ENCODE measurements around the gene ZSWIM8.
"Not testable (repeated sequence)": the region's sequence is repeated elsewhere in the genome, so short reads cannot be mapped to it uniquely, and the experiment has no call there.

ZSWIM8 gene

DNA sequence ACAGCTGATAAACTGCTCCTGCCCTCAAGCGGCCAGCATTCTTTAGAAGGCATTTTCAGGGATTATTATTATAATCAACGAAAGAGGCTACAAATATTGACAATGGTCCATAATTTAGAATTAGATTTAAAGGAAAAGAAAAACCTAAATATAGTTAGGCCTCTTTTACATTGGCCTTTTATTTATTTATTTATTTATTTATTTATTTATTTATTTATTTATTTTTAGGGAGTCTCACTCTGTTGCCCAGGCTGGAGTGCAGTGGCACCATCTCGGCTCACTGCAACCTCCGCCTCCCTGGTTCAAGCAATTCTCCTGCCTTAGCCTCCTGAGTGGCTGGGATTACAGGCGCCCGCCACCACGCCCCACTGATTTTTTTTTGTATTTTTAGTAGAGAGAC is 43.7 kb downstream of the ZSWIM8 start:
- H3K9me3 ChIP-seq (ENCODE audit: control insufficient read depth, insufficient read depth, low read depth, low read length); H3K27ac ChIP-seq (ENCODE audit: extremely low read depth, low read depth, low read length); H3K4me3 ChIP-seq (ENCODE audit: low read depth, low read length); H3K4me1 ChIP-seq (ENCODE audit: control insufficient read depth, insufficient read depth, low read length); POLR2A ChIA-PET: not testable (repeated sequence)
- CTCF ChIA-PET: interaction anchor here (1.0 kb wide), 1 partner anchor 9 kb away, joined by 3 read pairs; no protein-coding TSS in a partner anchor
- H3K36me3 ChIP-seq (ENCODE audit: control insufficient read depth in 2 of 2, insufficient read depth in 1 of 2, low read length in 2 of 2): peaks cover 0 to 24% of the 10 kb centered on the region in 2 experiments; a peak in 2 of 3 replicates
- TF ChIP-seq ZNF558 (tag by site-specific recombination; IDR thresholded peaks at IDR 0.05) (peak; percentile 87), ZNF433 (tag by site-specific recombination; IDR thresholded peaks at IDR 0.05; ENCODE audit: low read depth) (peak; percentile 95), ZNF292 (tag by site-specific recombination; IDR thresholded peaks at IDR 0.05; ENCODE audit: borderline replicate concordance, low read depth) (peak; percentile 98; the same call in 1 of the 2 replicates), ZNF394 (tag by site-specific recombination; IDR thresholded peaks at IDR 0.05; ENCODE audit: borderline replicate concordance) (peak; percentile 99), ZNF140 (tag by site-specific recombination; IDR thresholded peaks at IDR 0.05) (peak; percentile 95), ZBTB1 (tag by site-specific recombination; IDR thresholded peaks at IDR 0.05) (0 out of 2 replicates have a peak, but pooled peaks have one; percentile 41), ZNF223 (tag by site-specific recombination; IDR thresholded peaks at IDR 0.05) (0 out of 2 replicates have a peak, but pooled peaks have one; percentile 71), ZBTB21 (tag by site-specific recombination; IDR thresholded peaks at IDR 0.05) (peak; percentile 69), ZNF404 (tag by site-specific recombination; IDR thresholded peaks at IDR 0.05) (0 out of 2 replicates have a peak, but pooled peaks have one; percentile 57), ZNF121 (tag by site-specific recombination; IDR thresholded peaks at IDR 0.05) (peak; percentile 70; the same call in 1 of the 2 replicates), ZNF19 (tag by site-specific recombination; IDR thresholded peaks at IDR 0.05; ENCODE audit: low read depth) (peak; percentile 84; the same call in 1 of the 2 replicates), ZNF366 (tag by site-specific recombination; conservative IDR thresholded peaks at IDR 0.05) (0 out of 2 replicates have a peak, but pooled peaks have one; percentile 42), ZNF24 (tag by site-specific recombination; IDR thresholded peaks at IDR 0.05) (peak; percentile 55; the same call in 1 of the 2 replicates), ZNF791 (tag by site-specific recombination; IDR thresholded peaks at IDR 0.05) (peak; percentile 72; the same call in 1 of the 2 replicates), ZNF138 (tag by site-specific recombination; IDR thresholded peaks at IDR 0.05; ENCODE audit: borderline replicate concordance) (0 out of 2 replicates have a peak, but pooled peaks have one; percentile 61), ZNF664 (tag by site-specific recombination; IDR thresholded peaks at IDR 0.05) (peak; percentile 85), ZNF530 (tag by site-specific recombination; IDR thresholded peaks at IDR 0.05; ENCODE audit: low read depth) (0 out of 2 replicates have a peak, but pooled peaks have one; percentile 17), ZNF629 (tag by site-specific recombination; IDR thresholded peaks at IDR 0.05) (peak; percentile 78), ZNF426 (tag by site-specific recombination; IDR thresholded peaks at IDR 0.05) (peak; percentile 97), ZNF529 (tag by site-specific recombination; IDR thresholded peaks at IDR 0.05; ENCODE audit: insufficient replicate concordance) (peak; percentile 44), ZNF202 (tag by site-specific recombination; IDR thresholded peaks at IDR 0.05; ENCODE audit: borderline replicate concordance) (peak; percentile 91; the same call in 1 of the 2 replicates), ZNF623 (tag by site-specific recombination; IDR thresholded peaks at IDR 0.05) (peak; percentile 88), GFI1B (tag by site-specific recombination; IDR thresholded peaks at IDR 0.05) (0 out of 2 replicates have a peak, but pooled peaks have one; percentile 22), ZNF266 (tag by site-specific recombination; IDR thresholded peaks at IDR 0.05; ENCODE audit: low read depth) (peak; percentile 84), ZNF560 (tag by site-specific recombination; IDR thresholded peaks at IDR 0.05; ENCODE audit: borderline replicate concordance) (peak; percentile 87; the same call in 1 of the 2 replicates), ZNF354C (tag by site-specific recombination; IDR thresholded peaks at IDR 0.05; ENCODE audit: borderline replicate concordance, low read depth) (peak; percentile 87; the same call in 1 of the 2 replicates), ZBTB8A (tag by site-specific recombination; IDR thresholded peaks at IDR 0.05) (peak; percentile 86), ZXDB (tag by site-specific recombination; IDR thresholded peaks at IDR 0.05) (peak; percentile 85), ZNF501 (tag by site-specific recombination; IDR thresholded peaks at IDR 0.05) (peak; percentile 41; the same call in 1 of the 2 replicates), ZNF510 (tag by site-specific recombination; IDR thresholded peaks at IDR 0.05; ENCODE audit: insufficient replicate concordance) (peak; percentile 85)
- TF ChIP-seq, protein P1, sequence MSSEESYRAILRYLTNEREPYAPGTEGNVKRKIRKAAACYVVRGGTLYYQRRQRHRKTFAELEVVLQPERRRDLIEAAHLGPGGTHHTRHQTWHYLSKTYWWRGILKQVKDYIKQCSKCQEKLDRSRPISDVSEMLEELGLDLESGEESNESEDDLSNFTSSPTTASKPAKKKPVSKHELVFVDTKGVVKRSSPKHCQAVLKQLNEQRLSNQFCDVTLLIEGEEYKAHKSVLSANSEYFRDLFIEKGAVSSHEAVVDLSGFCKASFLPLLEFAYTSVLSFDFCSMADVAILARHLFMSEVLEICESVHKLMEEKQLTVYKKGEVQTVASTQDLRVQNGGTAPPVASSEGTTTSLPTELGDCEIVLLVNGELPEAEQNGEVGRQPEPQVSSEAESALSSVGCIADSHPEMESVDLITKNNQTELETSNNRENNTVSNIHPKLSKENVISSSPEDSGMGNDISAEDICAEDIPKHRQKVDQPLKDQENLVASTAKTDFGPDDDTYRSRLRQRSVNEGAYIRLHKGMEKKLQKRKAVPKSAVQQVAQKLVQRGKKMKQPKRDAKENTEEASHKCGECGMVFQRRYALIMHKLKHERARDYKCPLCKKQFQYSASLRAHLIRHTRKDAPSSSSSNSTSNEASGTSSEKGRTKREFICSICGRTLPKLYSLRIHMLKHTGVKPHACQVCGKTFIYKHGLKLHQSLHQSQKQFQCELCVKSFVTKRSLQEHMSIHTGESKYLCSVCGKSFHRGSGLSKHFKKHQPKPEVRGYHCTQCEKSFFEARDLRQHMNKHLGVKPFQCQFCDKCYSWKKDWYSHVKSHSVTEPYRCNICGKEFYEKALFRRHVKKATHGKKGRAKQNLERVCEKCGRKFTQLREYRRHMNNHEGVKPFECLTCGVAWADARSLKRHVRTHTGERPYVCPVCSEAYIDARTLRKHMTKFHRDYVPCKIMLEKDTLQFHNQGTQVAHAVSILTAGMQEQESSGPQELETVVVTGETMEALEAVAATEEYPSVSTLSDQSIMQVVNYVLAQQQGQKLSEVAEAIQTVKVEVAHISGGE (tag by site-specific recombination; conservative IDR thresholded peaks at IDR 0.05; ENCODE audit: low read depth): peak; percentile 87
- TF ChIP-seq, protein P2, sequence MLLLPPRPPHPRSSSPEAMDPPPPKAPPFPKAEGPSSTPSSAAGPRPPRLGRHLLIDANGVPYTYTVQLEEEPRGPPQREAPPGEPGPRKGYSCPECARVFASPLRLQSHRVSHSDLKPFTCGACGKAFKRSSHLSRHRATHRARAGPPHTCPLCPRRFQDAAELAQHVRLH (tag by site-specific recombination; IDR thresholded peaks at IDR 0.05): peak; percentile 71; the same call in 1 of the 2 replicates
- TF ChIP-seq, protein P3, sequence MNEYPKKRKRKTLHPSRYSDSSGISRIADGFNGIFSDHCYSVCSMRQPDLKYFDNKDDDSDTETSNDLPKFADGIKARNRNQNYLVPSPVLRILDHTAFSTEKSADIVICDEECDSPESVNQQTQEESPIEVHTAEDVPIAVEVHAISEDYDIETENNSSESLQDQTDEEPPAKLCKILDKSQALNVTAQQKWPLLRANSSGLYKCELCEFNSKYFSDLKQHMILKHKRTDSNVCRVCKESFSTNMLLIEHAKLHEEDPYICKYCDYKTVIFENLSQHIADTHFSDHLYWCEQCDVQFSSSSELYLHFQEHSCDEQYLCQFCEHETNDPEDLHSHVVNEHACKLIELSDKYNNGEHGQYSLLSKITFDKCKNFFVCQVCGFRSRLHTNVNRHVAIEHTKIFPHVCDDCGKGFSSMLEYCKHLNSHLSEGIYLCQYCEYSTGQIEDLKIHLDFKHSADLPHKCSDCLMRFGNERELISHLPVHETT (tag by site-specific recombination; IDR thresholded peaks at IDR 0.05): peak; percentile 81; the same call in 1 of the 2 replicates

Data from HEK293 (cell line).